NK-92 (cell line): ENCODE data around the gene SUOX.
"Not testable (repeated sequence)": the region's sequence is repeated elsewhere in the genome, so short reads cannot be mapped to it uniquely, and the experiment has no call there.

Experiments
- DNase-seq: peaks from one replicate; lab custom pipeline; 2025; ENCODE audit not compliant: unreplicated experiment; lab: John Stamatoyannopoulos, UW

The SUOX gene

GRCh38 chr12:55983232-55983842 is 13.7 kb upstream of the SUOX start:
- no peak for DNase-seq

DNA sequence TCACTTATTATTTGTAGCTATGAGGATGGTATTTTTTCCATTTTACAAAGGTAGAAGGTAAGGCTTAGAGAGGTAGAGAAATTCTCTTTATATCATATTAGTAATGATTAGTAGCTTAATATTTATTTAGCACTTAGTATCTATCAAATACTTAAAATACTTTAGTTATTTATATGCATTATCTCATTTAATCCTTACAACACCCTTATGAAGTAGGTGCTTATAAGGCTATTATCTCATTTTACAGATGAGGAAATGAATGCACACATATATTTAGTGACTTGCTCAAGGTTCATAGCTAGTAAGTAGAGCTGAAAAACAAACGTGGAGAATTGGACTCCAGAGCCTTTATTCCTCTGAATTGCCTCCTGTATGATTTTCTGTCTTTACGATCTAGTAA is 12.2 kb upstream of the SUOX start:
- DNase-seq = no peak

GRCh38 chr12:55985341-55985740 is 11.7 kb upstream of the SUOX start:
- DNase-seq = no peak

DNA sequence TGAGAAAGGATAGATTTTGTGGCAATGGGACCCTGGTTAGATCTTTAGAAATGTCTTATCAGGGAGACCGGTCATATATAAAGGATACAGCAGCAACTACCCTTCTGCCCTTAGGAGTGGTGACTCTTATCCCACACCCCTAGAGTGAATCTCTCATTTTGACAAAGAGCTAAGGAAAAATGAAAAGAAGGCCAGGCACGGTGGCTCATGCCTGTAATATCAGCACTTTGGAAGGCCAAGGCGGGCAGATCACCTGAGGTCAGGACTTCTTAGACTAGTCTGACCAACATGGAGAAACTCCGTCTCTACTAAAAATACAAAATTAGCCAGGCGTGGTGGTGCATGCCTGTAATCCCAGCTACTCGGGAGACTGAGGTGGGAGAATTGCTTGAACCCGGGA is 11.1 kb upstream of the SUOX start:
- not testable (repeated sequence) for DNase-seq

- no peak for DNase-seq
Observed at GRCh38 chr12:55991110-55991509, 6.0 kb upstream of the SUOX start.

DNA sequence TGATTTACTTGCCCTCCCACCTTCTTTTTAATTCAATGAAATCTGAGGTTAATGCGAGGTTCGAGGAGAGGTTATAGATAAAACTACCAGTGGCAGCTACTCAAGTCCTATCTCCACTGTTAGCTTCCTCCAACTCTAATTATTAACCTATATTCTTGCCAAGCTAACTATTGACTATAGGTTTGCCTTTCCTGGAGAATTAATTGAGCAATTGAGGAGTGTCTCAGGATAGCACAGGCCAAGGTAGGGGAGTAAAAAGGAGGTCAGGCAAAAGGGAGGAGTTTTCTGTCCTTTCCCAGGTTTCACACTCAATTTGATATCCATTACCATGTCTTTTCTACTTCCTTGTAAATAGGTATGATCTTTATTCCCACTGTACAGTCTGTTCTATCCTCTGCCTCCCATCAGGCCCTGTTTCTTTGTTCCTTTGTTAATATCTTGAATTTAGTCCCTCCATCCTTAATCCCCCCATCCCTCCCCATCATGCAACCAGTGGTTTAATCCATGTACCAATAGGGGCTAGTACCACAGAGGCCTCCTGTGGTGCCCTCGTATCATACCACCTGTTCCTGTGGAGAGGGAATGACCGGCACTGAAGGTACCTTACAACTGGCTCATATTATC is 3.7 kb upstream of the SUOX start:
- no peak for DNase-seq

DNA sequence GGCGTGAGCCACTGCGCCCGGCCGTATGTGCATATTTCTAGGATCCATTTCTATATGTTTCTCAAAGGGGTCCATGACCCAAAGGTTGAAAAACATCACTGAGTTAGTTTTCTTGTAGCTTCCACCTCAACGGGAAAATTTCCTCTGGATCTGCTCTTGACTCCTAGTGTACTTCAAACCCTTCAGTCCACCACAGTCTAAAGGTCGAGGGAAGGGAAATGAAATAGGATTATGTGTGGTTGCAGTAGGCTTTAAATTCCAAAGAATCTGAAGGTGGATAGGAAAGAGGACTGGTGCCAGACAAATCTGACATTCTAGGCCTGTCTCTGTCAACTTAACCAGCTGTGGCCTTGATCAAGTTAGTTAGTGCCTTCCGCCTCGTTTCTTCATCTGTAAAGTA is 1.7 kb upstream of the SUOX start:
- no peak for DNase-seq

DNA sequence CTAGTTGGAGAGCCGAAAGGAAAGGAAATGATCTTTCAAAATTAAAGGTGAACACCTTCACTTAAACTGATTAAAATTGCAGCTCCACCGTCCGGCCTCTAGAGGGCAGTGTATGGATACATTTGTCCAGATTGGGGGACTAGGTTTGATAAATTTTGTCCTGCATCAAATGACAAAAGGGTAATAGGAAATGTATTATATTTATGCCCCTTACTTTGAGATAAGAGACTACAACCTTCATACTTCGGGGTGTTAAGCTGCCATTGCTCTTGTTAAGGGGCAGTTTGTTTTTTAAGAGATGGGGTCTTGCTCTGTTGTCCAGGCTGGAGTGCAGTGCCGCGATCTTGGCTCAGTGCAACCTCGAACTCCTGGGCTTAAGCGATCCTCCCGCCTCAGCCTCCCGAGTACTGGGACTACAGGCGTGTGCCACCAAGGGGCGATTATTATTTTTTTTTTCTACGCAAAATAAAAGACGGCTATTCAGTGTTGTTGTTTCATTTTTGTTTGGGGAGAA is 818 bp upstream of the SUOX start:
- DNase-seq = no peak

DNA sequence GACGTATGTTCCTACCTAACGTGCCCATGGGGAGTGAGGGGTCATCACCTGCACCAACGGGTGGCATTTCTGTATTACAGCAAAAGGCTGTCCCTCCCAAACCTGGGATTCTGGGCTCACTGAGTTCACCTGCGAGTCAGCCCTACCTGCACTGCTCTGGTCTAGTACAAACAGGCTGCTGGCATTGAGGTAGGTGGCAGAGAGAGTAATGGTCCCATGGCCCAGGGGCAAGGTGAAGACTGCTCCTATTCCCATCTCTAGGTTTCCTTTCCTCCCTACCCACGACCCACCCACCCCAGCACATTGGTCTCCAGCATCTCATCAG is 421 bp downstream of the SUOX start:
- no peak for DNase-seq

GRCh38 chr12:55999522-55999921 is 2.4 kb downstream of the SUOX start:
- not testable (repeated sequence) for DNase-seq

DNA sequence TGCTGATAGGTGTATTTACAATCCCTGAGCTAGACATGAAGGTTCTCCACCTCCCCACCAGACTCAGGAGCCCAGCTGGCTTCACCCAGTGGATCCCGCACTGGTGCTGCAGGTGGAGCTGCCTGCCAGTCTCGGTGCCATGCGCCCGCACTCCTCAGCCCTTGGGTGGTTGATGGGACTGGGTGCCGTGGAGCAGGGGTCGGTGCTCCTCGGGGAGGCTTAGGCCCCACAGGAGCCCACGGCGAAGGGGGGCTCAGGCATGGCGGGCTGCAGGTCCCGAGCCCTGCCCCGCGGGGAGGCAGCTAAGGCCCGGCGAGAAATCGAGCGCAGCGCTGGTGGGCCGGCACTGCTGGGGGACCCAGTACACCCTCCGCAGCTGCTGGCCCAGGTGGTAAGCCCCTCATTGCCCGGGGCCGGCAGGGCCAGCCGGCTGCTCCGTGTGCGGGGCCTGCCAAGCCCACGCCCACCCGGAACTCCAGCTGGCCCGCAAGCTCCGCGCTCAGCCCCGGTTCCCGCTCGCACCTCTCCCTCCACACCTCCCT is 3.0 kb downstream of the SUOX start:
- not testable (repeated sequence) for DNase-seq

DNA sequence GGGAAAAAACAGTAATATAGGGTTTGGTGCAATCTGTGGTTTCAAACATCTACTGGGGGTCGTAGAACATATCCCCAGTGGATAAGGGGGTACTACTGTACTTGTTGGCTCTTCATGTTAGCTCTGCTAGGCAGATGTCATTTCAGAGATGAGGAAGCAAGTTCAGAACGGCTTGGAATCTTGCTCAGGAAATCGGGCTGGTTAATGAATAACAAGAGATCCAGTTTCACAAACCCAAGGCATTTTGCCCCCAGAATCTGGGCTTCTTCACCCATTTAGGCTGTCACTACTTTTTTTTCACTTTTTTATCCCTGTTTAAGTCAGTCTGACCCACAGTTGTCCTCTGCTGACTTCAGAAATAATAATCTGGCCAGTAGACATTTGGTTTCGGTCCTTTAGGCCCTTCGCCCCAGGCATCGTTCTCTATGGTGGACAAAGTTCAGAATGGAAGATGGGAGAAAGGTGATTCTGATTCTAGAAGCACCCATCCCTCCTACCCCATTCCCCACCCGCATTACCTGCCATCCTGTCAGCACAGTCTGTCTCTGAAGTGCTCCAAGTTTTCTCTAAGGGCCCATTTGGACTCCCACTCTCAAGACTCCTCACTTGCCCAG is 4.5 kb downstream of the SUOX start:
- no peak for DNase-seq

DNA sequence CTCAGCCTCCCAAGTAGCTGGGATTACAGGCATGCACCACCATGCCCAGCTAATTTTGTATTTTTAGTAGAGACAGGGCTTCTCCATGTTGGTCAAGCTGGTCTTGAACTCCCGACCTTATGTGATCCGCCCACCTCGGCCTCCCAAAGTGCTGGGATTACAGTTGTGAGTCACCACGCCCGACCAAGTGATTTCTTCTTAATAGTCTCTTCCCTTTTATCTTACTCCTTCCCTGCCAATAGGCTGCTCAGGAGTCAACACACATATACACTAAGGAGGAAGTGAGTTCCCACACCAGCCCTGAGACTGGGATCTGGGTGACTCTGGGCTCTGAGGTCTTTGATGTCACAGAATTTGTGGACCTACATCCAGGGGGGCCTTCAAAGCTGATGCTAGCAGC is 6.3 kb downstream of the SUOX start:
- DNase-seq = not testable (repeated sequence)

- DNase-seq = no peak
Observed at GRCh38 chr12:56004211-56004610, 7.1 kb downstream of the SUOX start.

GRCh38 chr12:56007564-56008559 is 10.8 kb downstream of the SUOX start:
- DNase-seq = no peak

DNA sequence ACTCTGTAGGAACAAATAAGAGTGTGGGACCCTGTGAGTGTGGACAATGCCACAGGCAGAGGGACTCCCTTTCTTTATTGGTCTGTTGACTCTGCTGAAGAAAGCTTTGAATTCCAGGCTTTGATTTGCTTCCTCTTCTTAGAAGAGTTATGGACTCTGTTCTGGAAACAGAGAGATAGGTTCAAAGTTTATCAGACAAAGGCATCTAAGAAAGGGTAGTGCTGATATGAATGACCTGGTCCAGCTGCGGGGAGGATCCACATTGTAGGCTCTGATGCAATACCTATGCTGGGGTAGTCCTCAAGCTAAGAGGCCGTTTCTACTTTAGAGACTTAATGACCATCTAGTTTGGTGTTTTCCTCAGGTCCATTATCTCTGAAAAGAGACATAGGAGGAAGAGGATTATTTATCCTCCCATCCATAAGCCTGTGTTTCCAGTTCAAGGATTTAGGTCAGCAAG is 13.1 kb downstream of the SUOX start:
- DNase-seq = no peak

DNA sequence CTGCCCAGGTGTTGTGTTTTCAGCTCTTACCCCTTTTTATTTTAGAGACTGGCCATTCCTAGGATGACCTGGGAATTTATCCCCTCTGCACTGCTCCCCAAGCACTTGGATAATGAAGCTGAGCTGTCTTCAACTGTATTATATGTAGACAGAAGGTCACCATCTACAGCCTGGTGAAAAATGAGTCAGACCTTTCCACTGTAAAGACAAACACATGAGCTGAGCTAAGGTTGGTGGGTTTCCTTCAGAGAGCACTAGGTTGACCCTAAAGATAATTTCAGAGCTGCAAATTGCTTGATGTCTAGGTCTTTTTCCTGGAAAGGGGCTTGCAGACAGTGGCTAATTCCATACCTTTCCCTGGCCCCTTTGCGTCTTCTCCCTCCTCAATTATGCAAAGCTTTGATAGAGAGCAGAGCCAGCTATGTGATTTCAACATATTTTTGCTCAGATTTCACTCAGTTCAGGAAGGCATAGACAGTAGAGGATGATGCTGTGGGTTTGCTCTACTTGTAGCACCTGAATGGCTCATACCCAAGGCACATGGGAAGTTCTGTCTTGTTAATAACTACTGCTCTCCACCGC is 14.5 kb downstream of the SUOX start:
- no peak for DNase-seq

DNA sequence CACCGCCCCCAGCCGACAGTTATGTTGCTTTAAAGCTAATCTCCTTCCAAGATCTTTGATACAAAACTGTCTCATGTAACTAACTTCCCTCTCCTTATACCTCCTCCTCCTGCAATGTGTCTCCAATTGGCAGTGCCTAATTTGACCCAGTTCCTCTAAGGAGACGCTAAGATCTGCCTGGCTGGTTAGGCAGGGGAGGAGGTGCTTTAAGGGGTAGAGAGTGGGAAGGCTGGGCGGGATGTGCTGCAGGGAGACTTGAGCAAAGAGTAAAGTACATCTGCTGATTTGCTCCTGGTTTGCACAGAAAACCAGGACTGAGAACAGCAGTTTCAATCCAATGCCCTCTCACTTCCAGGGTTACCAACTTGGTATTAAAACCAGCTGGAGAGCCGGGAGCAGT is 16.4 kb downstream of the SUOX start:
- DNase-seq = no peak

- DNase-seq = no peak
Observed at GRCh38 chr12:56014205-56014604, 17.1 kb downstream of the SUOX start.

DNA sequence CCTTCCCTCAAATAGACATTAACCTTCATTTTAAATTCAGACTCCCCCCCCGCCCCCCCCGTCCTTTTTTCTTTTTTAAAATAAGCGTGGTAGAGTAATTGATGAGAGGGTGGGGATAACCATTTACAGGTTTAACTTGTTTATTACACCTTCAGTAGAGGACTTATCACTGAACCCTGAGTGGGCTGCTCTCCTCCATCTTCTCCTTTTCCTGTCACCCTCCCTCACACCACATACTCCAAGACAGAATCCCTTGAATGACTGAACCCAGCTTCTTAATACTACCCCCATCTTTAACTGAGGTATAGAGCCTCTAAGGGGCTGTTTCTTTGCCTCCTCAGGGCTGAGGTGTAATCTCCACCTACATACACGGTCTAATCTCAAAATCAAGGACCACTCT is 20.1 kb downstream of the SUOX start:
- no peak for DNase-seq

GRCh38 chr12:56018356-56018755 is 21.3 kb downstream of the SUOX start:
- no peak for DNase-seq
